NCI-H2107 treated with DMSO at 0.1 percent for 48 hours (cell line): ENCODE data around the gene OR5P2.
"Not testable (repeated sequence)": the region's sequence is repeated elsewhere in the genome, so short reads cannot be mapped to it uniquely, and the experiment has no call there.

ENCODE experiments used
- DNase-seq: peaks from one replicate; lab custom pipeline; 2025; ENCODE audit not compliant: unreplicated experiment; lab: John Stamatoyannopoulos, UW

The OR5P2 gene

GRCh38 chr11:7796842-7797241 is at the start of gene OR5P2:
Gene OR5P2 (minus strand): TSS chr11:7796942. CDS start chr11:7796942, 0 bp downstream.
- no peak for DNase-seq

GRCh38 chr11:7846003-7846402 is 49.3 kb upstream of the OR5P2 start:
- DNase-seq: no peak

GRCh38 chr11:7844986-7845385 is 48.2 kb upstream of the OR5P2 start:
- no peak for DNase-seq

GRCh38 chr11:7844521-7844920 is 47.8 kb upstream of the OR5P2 start:
- DNase-seq: no peak

GRCh38 chr11:7840578-7840977 is 43.8 kb upstream of the OR5P2 start:
- DNase-seq: no peak

- DNase-seq: no peak
These were observed 36.8 kb upstream of the OR5P2 start for GRCh38 chr11:7833527-7833926.

GRCh38 chr11:7830740-7831139 is 34.0 kb upstream of the OR5P2 start, which contains the start of gene OR5P3:
Gene OR5P3 (minus strand): TSS chr11:7830840.
- no peak for DNase-seq

- DNase-seq: no peak
These were observed 29.6 kb upstream of the OR5P2 start for GRCh38 chr11:7826324-7826723.

GRCh38 chr11:7820417-7820816 is 23.7 kb upstream of the OR5P2 start:
- DNase-seq: not testable (repeated sequence)

- not testable (repeated sequence) for DNase-seq
These were observed 18.2 kb upstream of the OR5P2 start for GRCh38 chr11:7814897-7815296.

GRCh38 chr11:7810301-7810700 is 13.6 kb upstream of the OR5P2 start:
- DNase-seq: not testable (repeated sequence)

- DNase-seq: no peak
These were observed 3.5 kb downstream of the OR5P2 start for GRCh38 chr11:7793233-7793632.

- no peak for DNase-seq
These were observed 9.5 kb downstream of the OR5P2 start for GRCh38 chr11:7787239-7787638.

- DNase-seq: no peak
These were observed 21.1 kb downstream of the OR5P2 start for GRCh38 chr11:7775689-7776088.

- not testable (repeated sequence) for DNase-seq
These were observed 32.4 kb downstream of the OR5P2 start for GRCh38 chr11:7764301-7764700.

GRCh38 chr11:7759010-7759409 is 37.7 kb downstream of the OR5P2 start:
- no peak for DNase-seq

GRCh38 chr11:7749456-7749855 is 47.3 kb downstream of the OR5P2 start:
- no peak for DNase-seq
